HCT116 (cell line): Measurements from ENCODE around the gene RSPH6A. TPM values are rescaled to one million over a fixed set of nuclear protein-coding genes. Genes with fewer than 3 reads are reported as not detected.

Experiments used
- ATAC-seq: fragments of 200-7000 bp; cut with Tn5 transposase; 2 replicates; pipeline ENCODE4 v1.9.1; 2020; ENCODE audit warnings: mild to moderate bottlenecking, moderate library complexity
- BruUV-seq: library from RNA; stranded (reverse); fragments of 400-500 nt; replicated peaks from 2 replicates; lab custom pipeline; 2021; lab: Mats Ljungman, UMichigan
- CTCF ChIA-PET: fragments of 300-600 bp; sonication (Branson Sonifier 250); formaldehyde crosslinking; loops from one replicate; lab custom pipeline; 2021; ENCODE audit warnings: antibody characterized with exemption; lab: Charles Lee
- POLR2A ChIA-PET: fragments of 300-600, 350-600 bp; sonication (Branson Sonifier 250); formaldehyde crosslinking; loops from one replicate; lab custom pipeline; 2021; ENCODE audit warnings: antibody characterized with exemption; lab: Charles Lee
- RAD21 ChIA-PET, 2 experiments: fragments of 300-600 bp; sonication (Branson Sonifier 250); formaldehyde crosslinking; loops; one replicate each; lab custom pipeline; 2023; ENCODE audit warnings: low total read pairs in 2 of 2; ENCODE audit not compliant: uncharacterized antibody in 2 of 2, unreplicated experiment in 2 of 2, low non-redundant PET in 1 of 2; lab: Charles Lee
- DNase-seq: peaks from one replicate; pipeline ENCODE4 v3.0.0-alpha.2; 2010; ENCODE audit warnings: low read depth, low spot score
- H2AFZ ChIP-seq: fragments of 200-600 bp; shearing (Covaris generic), sonication (generic); 2 replicates; pipeline ENCODE4 v1.6.1; 2017; ENCODE audit warnings: low read depth, mixed run types, mixed read lengths, antibody characterized with exemption, low read length; ENCODE audit not compliant: poor library complexity, severe bottlenecking
- H3K27ac ChIP-seq: 2 replicates; pipeline ENCODE4 v1.5.1; 2012; ENCODE audit warnings: low read depth, low read length
- H3K27me3 ChIP-seq: fragments of 200-600 bp; sonication (generic); 2 replicates; pipeline ENCODE4 v1.6.1; 2016; ENCODE audit warnings: mixed run types, low read length, mixed read lengths; ENCODE audit not compliant: insufficient read depth
- H3K36me3 ChIP-seq, 2 experiments: fragments of 200-500 bp in 1 of 2; fragments of 200-600 bp in 1 of 2; sonication (Bioruptor generic) in 1 of 2; sonication (generic) in 1 of 2; 2 replicates each; pipeline versions ENCODE4 v1.5.1 to v1.6.1; 2014 to 2016; ENCODE audit warnings: low read length in 2 of 2, inconsistent platforms in 1 of 2, mixed read lengths in 1 of 2, mixed run types in 1 of 2; ENCODE audit not compliant: insufficient read depth in 2 of 2, control insufficient read depth in 1 of 2
- H3K4me1 ChIP-seq, 2 experiments: fragments of 200-600 bp in 1 of 2; sonication (generic) in 1 of 2; 2 replicates each; pipeline versions ENCODE4 v1.5.1 to v1.6.1; 2012 to 2017; ENCODE audit warnings: low read length in 2 of 2, inconsistent platforms in 1 of 2, mild to moderate bottlenecking in 1 of 2, mixed read lengths in 1 of 2, mixed run types in 1 of 2, moderate library complexity in 1 of 2; ENCODE audit not compliant: insufficient read depth in 2 of 2, control insufficient read depth in 1 of 2
- H3K4me2 ChIP-seq: fragments of 200-600 bp; sonication (generic); 2 replicates; pipeline ENCODE4 v1.6.1; 2017; ENCODE audit warnings: mixed run types, low read length, mixed read lengths
- H3K4me3 ChIP-seq, 2 experiments: fragments of 200-600 bp in 1 of 2; sonication (generic) in 1 of 2; replicated peaks in 1 of 2; 2 replicates each; pipeline ENCODE4 v1.5.1; 2011 to 2016; ENCODE audit warnings: low read length in 2 of 2, control low read depth in 1 of 2, low read depth in 1 of 2, mild to moderate bottlenecking in 1 of 2, mixed read lengths in 1 of 2, mixed run types in 1 of 2
- H3K79me2 ChIP-seq: fragments of 200-600 bp; sonication (generic); 2 replicates; pipeline ENCODE4 v1.6.1; 2017; ENCODE audit warnings: mild to moderate bottlenecking, mixed run types, low read length, moderate library complexity, mixed read lengths; ENCODE audit not compliant: insufficient read depth
- H3K9ac ChIP-seq: fragments of 200-600 bp; sonication (generic); 2 replicates; pipeline ENCODE4 v1.6.1; 2016; ENCODE audit warnings: low read length, mixed read lengths
- H3K9me2 ChIP-seq: fragments of 200-600 bp; sonication (generic), shearing (Covaris generic); 2 replicates; pipeline ENCODE4 v1.6.1; 2017; ENCODE audit warnings: mixed run types, mild to moderate bottlenecking, moderate library complexity; ENCODE audit not compliant: insufficient read depth
- H3K9me3 ChIP-seq, 2 experiments: fragments of 200-500 bp in 1 of 2; fragments of 200-600 bp in 1 of 2; sonication (Bioruptor generic) in 1 of 2; sonication (generic) in 1 of 2; 2 replicates each; pipeline ENCODE4 v1.6.1; 2014 to 2017; ENCODE audit warnings: low read length in 2 of 2, mixed read lengths in 2 of 2, inconsistent platforms in 1 of 2, low read depth in 1 of 2, mild to moderate bottlenecking in 1 of 2, mixed run types in 1 of 2, moderate library complexity in 1 of 2; ENCODE audit not compliant: control insufficient read depth in 1 of 2, insufficient read depth in 1 of 2
- H4K20me1 ChIP-seq: fragments of 200-600 bp; sonication (generic), shearing (Covaris generic); 2 replicates; pipeline ENCODE4 v1.6.1; 2017; ENCODE audit warnings: mixed run types, mild to moderate bottlenecking, moderate library complexity; ENCODE audit not compliant: insufficient read depth
- CBX3 ChIP-seq: IDR thresholded peaks from 2 replicates; pipeline ENCODE4 v1.6.1; 2012; ENCODE audit warnings: low read depth
- CTCF ChIP-seq, 3 experiments: fragments of 200-600 bp in 1 of 3; sonication (generic) in 1 of 3; IDR thresholded peaks in 2 of 3; conservative IDR thresholded peaks in 1 of 3; 2 replicates each; pipeline ENCODE4 v1.5.1; 2012 to 2017; ENCODE audit warnings: low read depth in 2 of 3, low read length in 2 of 3, antibody characterized with exemption in 1 of 3, borderline replicate concordance in 1 of 3, control low read depth in 1 of 3, mild to moderate bottlenecking in 1 of 3, mixed read lengths in 1 of 3, mixed run types in 1 of 3, moderate library complexity in 1 of 3; ENCODE audit not compliant: insufficient read depth in 1 of 3
- EGR1 ChIP-seq: IDR thresholded peaks from 2 replicates; pipeline ENCODE4 v1.6.1; 2012; ENCODE audit warnings: low read depth
- EZH2 ChIP-seq: fragments of 200-600 bp; sonication (generic); IDR thresholded peaks from 2 replicates; pipeline ENCODE4 v1.6.1; 2017; ENCODE audit warnings: antibody characterized with exemption, mixed run types
- JUND ChIP-seq: IDR thresholded peaks from 2 replicates; pipeline ENCODE4 v1.6.1; 2012
- ZBTB33 ChIP-seq: IDR thresholded peaks from 2 replicates; pipeline ENCODE4 v1.6.1; 2011; ENCODE audit warnings: mild to moderate bottlenecking, low read length, moderate library complexity; ENCODE audit not compliant: insufficient replicate concordance; ENCODE audit errors: extremely low read depth
- intact Hi-C: fragments of 100-400 bp; cut with micrococcal nuclease; formaldehyde crosslinking; loops from 2 replicates; pipeline ENCODE4 v1.10.0; 2022
- total RNA-seq: library from RNA; stranded (reverse); gene quantifications from one replicate; pipeline ENCODE4 v1.2.1, GENCODE V29; 2021; ENCODE audit not compliant: unreplicated experiment

Gene RSPH6A
- total RNA-seq, 1 experiment from 2014 or later: 0.57 TPM

GRCh38 chr19:45812297-45812696, 2.8 kb downstream of the RSPH6A start:
- ATAC-seq: no peak
- RAD21 ChIA-PET: no interaction called here
- POLR2A ChIA-PET: no interaction called here
- no peaks in the 10 kb centered on the region for H3K79me2 ChIP-seq
- H3K4me3 ChIP-seq: no peak overlapping the region
- no peak overlapping the region for H3K9ac ChIP-seq
- no peaks in the 10 kb centered on the region for H3K9me3 ChIP-seq
- TF ChIP-seq EZH2 (no peak), JUND (no peak), EGR1 (no peak), ZBTB33 (no peak), CTCF (IDR thresholded peaks at IDR 0.05 in 2 of 3, conservative IDR thresholded peaks at IDR 0.05 in 1 of 3; ENCODE audit: borderline replicate concordance in 1 of 3, insufficient read depth in 1 of 3, low read depth in 2 of 3, low read length in 2 of 3) (no peak), CBX3 (no peak)
- TF ChIP-seq, all 23 proteins: peak for 0
- Histone ChIP-seq H3K36me3 (peaks cover 0 to 5% of the 10 kb centered on the region in 2 experiments; a peak in 2 of 4 replicates), H3K9me2 (no peaks in the 10 kb centered on the region), H4K20me1 (no peaks in the 10 kb centered on the region), H3K27ac (no peak overlapping the region), H2AFZ (no peak overlapping the region), H3K4me2 (no peak overlapping the region), H3K4me1 (peaks cover 4 to 18% of the 10 kb centered on the region in 2 experiments; a peak in 3 of 4 replicates), H3K27me3 (no peaks in the 10 kb centered on the region)
- CTCF ChIA-PET: interaction anchor here (2.5 kb wide), 1 partner anchor 13 kb away, joined by 9 read pairs; no protein-coding TSS in a partner anchor
- no TSS peak for BruUV-seq
- no peak for DNase-seq
- intact Hi-C loops: no loop called here
